ENCODE measurements around the gene CAPN12. TPM values are rescaled to one million over a fixed set of nuclear protein-coding genes. Genes with fewer than 3 reads are reported as not detected.

Gene CAPN12
- polyA plus RNA-seq, 1 donor (not counting 4 experiments of a cell fraction or from before 2014, with no cell fraction given): 5.6 TPM

DNA sequence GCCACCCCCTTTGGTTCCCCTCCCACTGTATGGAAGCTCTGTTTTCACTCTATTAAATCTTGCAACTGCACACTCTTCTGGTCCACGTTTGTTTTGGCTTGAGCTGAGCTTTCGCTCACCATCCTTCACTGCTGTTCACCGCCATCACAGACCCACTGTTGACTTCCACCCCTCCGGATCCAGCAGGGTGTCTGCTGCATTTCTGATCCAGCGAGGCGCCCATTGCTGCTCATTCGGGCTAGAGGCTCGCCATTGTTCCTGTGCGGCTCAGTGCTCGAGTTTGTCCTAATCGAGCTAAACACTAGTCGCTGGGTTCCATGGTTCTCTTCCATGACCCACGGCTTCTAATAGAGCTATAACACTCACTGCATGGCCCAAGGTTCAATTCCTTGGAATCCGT lies 54.1 kb downstream of the CAPN12 start:
- Histone ChIP-seq H3K79me2 (ENCODE audit: control insufficient read depth, insufficient read depth, low read length) (peaks cover 89% of the 10 kb centered on the region), H3K9me1 (ENCODE audit: control insufficient read depth, extremely low read depth, insufficient read depth, low read length) (no peaks in the 10 kb centered on the region), H3K4me3 (ENCODE audit: control insufficient read depth in 2 of 3, extremely low read depth in 1 of 3, insufficient read depth in 2 of 3, low read depth in 1 of 3, low read length in 3 of 3) (no peak overlapping the region), H3K9me3 (ENCODE audit: control insufficient read depth, low read depth, low read length) (no peaks in the 10 kb centered on the region), H2AFZ (ENCODE audit: control insufficient read depth, low read length) (no peak overlapping the region), H3K9ac (ENCODE audit: control insufficient read depth, extremely low read depth, insufficient read depth, low read length) (no peak overlapping the region), H3K4me1 (ENCODE audit: control insufficient read depth, extremely low read depth, insufficient read depth, low read length) (peaks cover 100% of the 10 kb centered on the region), H3K36me3 (ENCODE audit: control insufficient read depth in 2 of 2, extremely low read depth in 1 of 2, insufficient read depth in 2 of 2, low read length in 2 of 2) (peaks cover 17 to 43% of the 10 kb centered on the region in 2 experiments), H3K27ac (ENCODE audit: control insufficient read depth, insufficient read depth, low read length) (peak overlapping the region; percentile 100), H3K4me2 (ENCODE audit: control insufficient read depth, extremely low read depth, insufficient read depth, low read depth, low read length) (no peak overlapping the region), H3K27me3 (ENCODE audit: control insufficient read depth, extremely low read depth, insufficient read depth, low read length) (no peaks in the 10 kb centered on the region), H4K20me1 (ENCODE audit: control insufficient read depth, extremely low read depth, insufficient read depth, low read length) (no peaks in the 10 kb centered on the region)
- no peak for FAIRE-seq
- TF ChIP-seq, protein P1, sequence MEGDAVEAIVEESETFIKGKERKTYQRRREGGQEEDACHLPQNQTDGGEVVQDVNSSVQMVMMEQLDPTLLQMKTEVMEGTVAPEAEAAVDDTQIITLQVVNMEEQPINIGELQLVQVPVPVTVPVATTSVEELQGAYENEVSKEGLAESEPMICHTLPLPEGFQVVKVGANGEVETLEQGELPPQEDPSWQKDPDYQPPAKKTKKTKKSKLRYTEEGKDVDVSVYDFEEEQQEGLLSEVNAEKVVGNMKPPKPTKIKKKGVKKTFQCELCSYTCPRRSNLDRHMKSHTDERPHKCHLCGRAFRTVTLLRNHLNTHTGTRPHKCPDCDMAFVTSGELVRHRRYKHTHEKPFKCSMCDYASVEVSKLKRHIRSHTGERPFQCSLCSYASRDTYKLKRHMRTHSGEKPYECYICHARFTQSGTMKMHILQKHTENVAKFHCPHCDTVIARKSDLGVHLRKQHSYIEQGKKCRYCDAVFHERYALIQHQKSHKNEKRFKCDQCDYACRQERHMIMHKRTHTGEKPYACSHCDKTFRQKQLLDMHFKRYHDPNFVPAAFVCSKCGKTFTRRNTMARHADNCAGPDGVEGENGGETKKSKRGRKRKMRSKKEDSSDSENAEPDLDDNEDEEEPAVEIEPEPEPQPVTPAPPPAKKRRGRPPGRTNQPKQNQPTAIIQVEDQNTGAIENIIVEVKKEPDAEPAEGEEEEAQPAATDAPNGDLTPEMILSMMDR (optimal IDR thresholded peaks at IDR 0.05 in 1 of 3, IDR thresholded peaks at IDR 0.05 in 1 of 3, conservative IDR thresholded peaks at IDR 0.05 in 1 of 3; ENCODE audit: extremely low read depth in 1 of 3, insufficient read depth in 2 of 3, low read length in 3 of 3): no peak
- TF ChIP-seq EZH2 (IDR thresholded peaks at IDR 0.05; ENCODE audit: low read length): no peak
- DNase-seq (ENCODE audit: low read depth, low spot score): no peak
- dilution Hi-C loops (cut with MboI; ENCODE audit: extremely low pct_ligation_motif_present, low sequenced_read_pairs): no loop called here

DNA sequence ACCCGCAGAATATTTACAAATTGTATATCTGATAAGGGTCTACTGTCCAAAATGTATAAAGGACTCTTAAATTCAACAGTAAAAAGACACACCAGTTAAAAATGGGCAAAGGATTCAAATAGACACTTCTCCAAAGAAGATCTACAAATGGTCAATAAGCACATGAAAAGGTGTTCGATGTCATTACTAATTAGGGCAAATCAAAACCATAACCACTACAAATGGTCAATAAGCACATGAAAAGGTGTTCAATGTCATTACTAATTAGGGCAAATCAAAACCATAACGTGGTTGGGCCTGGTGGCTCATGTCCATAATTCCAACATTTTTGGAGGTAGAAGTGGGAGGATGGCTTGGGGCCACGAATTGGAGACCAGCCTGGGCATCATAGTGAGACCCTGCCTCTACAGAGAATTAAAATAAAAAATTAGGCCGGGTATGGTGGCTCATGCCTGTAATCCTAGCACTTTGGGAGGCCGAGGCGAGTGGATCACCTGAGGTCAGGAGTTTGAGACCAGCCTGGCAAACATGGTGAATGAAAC lies 56.4 kb downstream of the CAPN12 start:
- no peak for DNase-seq (ENCODE audit: low read depth, low spot score)
- dilution Hi-C loops (cut with MboI; ENCODE audit: extremely low pct_ligation_motif_present, low sequenced_read_pairs): no loop called here
- Histone ChIP-seq H3K4me3 (ENCODE audit: control insufficient read depth in 2 of 3, extremely low read depth in 1 of 3, insufficient read depth in 2 of 3, low read depth in 1 of 3, low read length in 3 of 3) (no peak overlapping the region), H3K36me3 (ENCODE audit: control insufficient read depth in 2 of 2, extremely low read depth in 1 of 2, insufficient read depth in 2 of 2, low read length in 2 of 2) (peaks cover 13 to 40% of the 10 kb centered on the region in 2 experiments), H4K20me1 (ENCODE audit: control insufficient read depth, extremely low read depth, insufficient read depth, low read length) (no peaks in the 10 kb centered on the region), H3K79me2 (ENCODE audit: control insufficient read depth, insufficient read depth, low read length) (peaks cover 80% of the 10 kb centered on the region), H3K27ac (ENCODE audit: control insufficient read depth, insufficient read depth, low read length) (peak overlapping the region; percentile 100), H3K4me2 (ENCODE audit: control insufficient read depth, extremely low read depth, insufficient read depth, low read depth, low read length) (no peak overlapping the region), H3K9ac (ENCODE audit: control insufficient read depth, extremely low read depth, insufficient read depth, low read length) (peak overlapping the region; percentile 60), H3K27me3 (ENCODE audit: control insufficient read depth, extremely low read depth, insufficient read depth, low read length) (no peaks in the 10 kb centered on the region), H2AFZ (ENCODE audit: control insufficient read depth, low read length) (no peak overlapping the region), H3K4me1 (ENCODE audit: control insufficient read depth, extremely low read depth, insufficient read depth, low read length) (peaks cover 99% of the 10 kb centered on the region), H3K9me3 (ENCODE audit: control insufficient read depth, low read depth, low read length) (no peaks in the 10 kb centered on the region), H3K9me1 (ENCODE audit: control insufficient read depth, extremely low read depth, insufficient read depth, low read length) (no peaks in the 10 kb centered on the region)
- no peak for TF ChIP-seq EZH2 (IDR thresholded peaks at IDR 0.05; ENCODE audit: low read length)
- TF ChIP-seq, protein P1 (optimal IDR thresholded peaks at IDR 0.05 in 1 of 3, IDR thresholded peaks at IDR 0.05 in 1 of 3, conservative IDR thresholded peaks at IDR 0.05 in 1 of 3; ENCODE audit: extremely low read depth in 1 of 3, insufficient read depth in 2 of 3, low read length in 3 of 3): no peak
- FAIRE-seq: no peak
